H1 (cell line): ENCODE data around the gene NFIX. TPM values are rescaled to one million over a fixed set of nuclear protein-coding genes. Genes with fewer than 3 reads are reported as not detected.

Experiments
- CTCF ChIA-PET: fragments of 300-600 bp; sonication (Branson Sonifier 250); formaldehyde crosslinking; loops from one replicate; lab custom pipeline; 2021; ENCODE audit not compliant: partially characterized antibody; lab: Charles Lee
- POLR2A ChIA-PET: fragments of 300-600 bp; sonication (Branson Sonifier 250); formaldehyde crosslinking; loops from one replicate; lab custom pipeline; 2021; ENCODE audit warnings: inconsistent platforms; ENCODE audit not compliant: partially characterized antibody; lab: Charles Lee
- DNase-seq, 2 experiments: peaks; one replicate each; pipeline versions ENCODE4 v3.0.0 to v3.0.0-alpha.2; 2010 to 2022; ENCODE audit warnings: low spot score in 2 of 2, low read depth in 1 of 2, mixed read lengths in 1 of 2
- FAIRE-seq: peaks from 2 replicates; lab custom pipeline; 2011; peaks lifted over from hg19 to GRCh38; lab: Jason Lieb, UNC
- H2AFZ ChIP-seq: 2 replicates; pipeline ENCODE4 v1.8.1; 2012; ENCODE audit warnings: low read length, inconsistent platforms
- H2AK5ac ChIP-seq: 2 replicates; pipeline ENCODE4 v1.6.1; 2013; ENCODE audit warnings: low read depth, low read length
- H2BK120ac ChIP-seq: replicated peaks from 2 replicates; pipeline ENCODE3; 2013; ENCODE audit warnings: low read depth, low read length, inconsistent platforms
- H2BK12ac ChIP-seq: 2 replicates; pipeline ENCODE4 v1.6.1; 2013; ENCODE audit warnings: low read depth, low read length
- H2BK15ac ChIP-seq: 2 replicates; pipeline ENCODE4 v1.6.1; 2013; ENCODE audit warnings: low read length
- H2BK20ac ChIP-seq: 2 replicates; pipeline ENCODE4 v1.6.1; 2013; ENCODE audit warnings: low read length
- H2BK5ac ChIP-seq: 2 replicates; pipeline ENCODE4 v1.6.1; 2013; ENCODE audit warnings: low read depth, low read length
- H3K14ac ChIP-seq: 2 replicates; pipeline ENCODE4 v1.6.1; 2013; ENCODE audit warnings: inconsistent platforms; ENCODE audit not compliant: insufficient read length
- H3K18ac ChIP-seq: 2 replicates; pipeline ENCODE4 v1.6.1; 2013; ENCODE audit warnings: low read length; ENCODE audit errors: extremely low read depth
- H3K23ac ChIP-seq: 2 replicates; pipeline ENCODE4 v1.6.1; 2013; ENCODE audit warnings: inconsistent platforms; ENCODE audit not compliant: insufficient read length
- H3K23me2 ChIP-seq: 2 replicates; pipeline ENCODE4 v1.6.1; 2013; ENCODE audit warnings: low read depth, low read length
- H3K27ac ChIP-seq: 2 replicates; pipeline ENCODE4 v1.6.1; 2011; ENCODE audit warnings: low read depth, low read length, inconsistent platforms
- H3K27me3 ChIP-seq, 4 experiments: replicated peaks in 1 of 4; 1 replicate in 1 of 4; 2 replicates in 3 of 4; pipeline versions ENCODE4 v1.6.1 to v1.8.1; 2011 to 2013; ENCODE audit warnings: low read length in 3 of 4, mild to moderate bottlenecking in 3 of 4, inconsistent platforms in 2 of 4, mixed read lengths in 2 of 4, moderate library complexity in 1 of 4; ENCODE audit not compliant: control insufficient read depth in 3 of 4, insufficient read depth in 3 of 4; ENCODE audit errors: extremely low read depth in 1 of 4
- H3K36me3 ChIP-seq, 4 experiments: 2 replicates each; pipeline versions ENCODE4 v1.6.1 to v1.8.1; 2011 to 2013; ENCODE audit warnings: mild to moderate bottlenecking in 4 of 4, low read length in 3 of 4, moderate library complexity in 2 of 4, control low read depth in 1 of 4, inconsistent platforms in 1 of 4; ENCODE audit not compliant: insufficient read depth in 4 of 4, control insufficient read depth in 2 of 4
- H3K4ac ChIP-seq: replicated peaks from 2 replicates; pipeline ENCODE3; 2013; ENCODE audit warnings: low read length, low read depth, mixed read lengths, inconsistent platforms; ENCODE audit not compliant: insufficient read length
- H3K4me1 ChIP-seq, 4 experiments: replicated peaks in 1 of 4; 1 replicate in 1 of 4; 2 replicates in 3 of 4; pipeline versions ENCODE4 v1.6.1 to v1.8.1; 2011 to 2013; ENCODE audit warnings: low read length in 3 of 4, inconsistent platforms in 2 of 4, mixed read lengths in 1 of 4; ENCODE audit not compliant: insufficient read depth in 4 of 4, control insufficient read depth in 3 of 4
- H3K4me2 ChIP-seq, 2 experiments: 2 replicates each; pipeline versions ENCODE4 v1.6.1 to v1.8.1; 2011 to 2013; ENCODE audit warnings: low read depth in 2 of 2, low read length in 2 of 2, control low read depth in 1 of 2, inconsistent platforms in 1 of 2, mild to moderate bottlenecking in 1 of 2; ENCODE audit not compliant: insufficient read depth in 1 of 2
- H3K4me3 ChIP-seq, 4 experiments: fragments of 200-600, 300-600 bp in 1 of 4; sonication (generic), shearing (Covaris generic), sonication (Bioruptor Twin) in 1 of 4; 2 replicates each; pipeline versions ENCODE4 v1.5.1 to v1.8.1; 2011 to 2016; ENCODE audit warnings: low read length in 4 of 4, low read depth in 3 of 4, control low read depth in 2 of 4, inconsistent platforms in 2 of 4, mild to moderate bottlenecking in 2 of 4, mixed read lengths in 1 of 4, moderate library complexity in 1 of 4; ENCODE audit not compliant: insufficient read depth in 2 of 4; ENCODE audit errors: extremely low read depth in 1 of 4
- H3K56ac ChIP-seq: replicated peaks from 2 replicates; pipeline ENCODE3; 2013; ENCODE audit warnings: low read depth, mild to moderate bottlenecking, mixed read lengths, low read length, inconsistent platforms; ENCODE audit not compliant: insufficient read length
- H3K79me1 ChIP-seq: 2 replicates; pipeline ENCODE4 v1.6.1; 2013; ENCODE audit warnings: low read depth, low read length, control low read depth
- H3K79me2 ChIP-seq, 2 experiments: 2 replicates each; pipeline versions ENCODE4 v1.6.1 to v1.8.1; 2012 to 2013; ENCODE audit warnings: low read length in 2 of 2, mild to moderate bottlenecking in 2 of 2, inconsistent platforms in 1 of 2; ENCODE audit not compliant: insufficient read depth in 2 of 2, control insufficient read depth in 1 of 2
- H3K9ac ChIP-seq, 4 experiments: replicated peaks in 1 of 4; 1 replicate in 1 of 4; 2 replicates in 3 of 4; pipeline versions ENCODE4 v1.6.1 to v1.8.1; 2011 to 2013; ENCODE audit warnings: low read depth in 3 of 4, low read length in 3 of 4, control low read depth in 2 of 4, mild to moderate bottlenecking in 2 of 4, moderate library complexity in 2 of 4, inconsistent platforms in 1 of 4; ENCODE audit errors: extremely low read depth in 1 of 4
- H3K9me3 ChIP-seq, 2 experiments: 2 replicates each; pipeline versions ENCODE4 v1.6.1 to v1.8.1; 2012 to 2013; ENCODE audit warnings: mild to moderate bottlenecking in 2 of 2, moderate library complexity in 2 of 2, control low read depth in 1 of 2, inconsistent platforms in 1 of 2, low read depth in 1 of 2, low read length in 1 of 2, mixed read lengths in 1 of 2; ENCODE audit not compliant: insufficient read depth in 2 of 2
- H4K20me1 ChIP-seq, 2 experiments: replicated peaks in 1 of 2; 2 replicates each; pipeline versions ENCODE3 to v1.8.1; 2011 to 2013; ENCODE audit warnings: inconsistent platforms in 2 of 2, low read length in 2 of 2, mild to moderate bottlenecking in 1 of 2; ENCODE audit not compliant: insufficient read depth in 2 of 2, control insufficient read depth in 1 of 2
- H4K5ac ChIP-seq: 2 replicates; pipeline ENCODE4 v1.6.1; 2013; ENCODE audit warnings: low read length, low read depth, mixed read lengths, inconsistent platforms; ENCODE audit not compliant: insufficient read length
- H4K8ac ChIP-seq: 2 replicates; pipeline ENCODE4 v1.8.0; 2013; ENCODE audit warnings: mild to moderate bottlenecking, moderate library complexity, low read length, inconsistent platforms; ENCODE audit not compliant: insufficient read depth; ENCODE audit errors: extremely low read depth
- H4K91ac ChIP-seq: replicated peaks from 2 replicates; pipeline ENCODE3; 2013; ENCODE audit warnings: low read length, mixed read lengths, inconsistent platforms; ENCODE audit not compliant: insufficient read length
- ASH2L ChIP-seq: fragments of 200-600, 300-600 bp; sonication (generic); IDR thresholded peaks from one replicate; pipeline ENCODE4 v1.7.1; 2017; ENCODE audit warnings: low read length
- CBX8 ChIP-seq: fragments of 300-800, 300-1000 bp; sonication (generic); IDR thresholded peaks from 2 replicates; pipeline ENCODE4 v1.7.1; 2016; ENCODE audit warnings: low read depth, low read length, borderline replicate concordance
- CEBPB ChIP-seq: IDR thresholded peaks from 2 replicates; pipeline ENCODE4 v1.6.1; 2012; ENCODE audit warnings: low read depth, low read length
- CHD1 ChIP-seq: IDR thresholded peaks from 2 replicates; pipeline ENCODE4 v1.6.1; 2012; ENCODE audit warnings: low read depth, low read length, improper control_type of control experiment
- CTBP2 ChIP-seq: IDR thresholded peaks from 2 replicates; pipeline ENCODE4 v1.7.0; 2011; ENCODE audit warnings: borderline replicate concordance, mild to moderate bottlenecking, moderate library complexity, mixed read lengths, low read length; ENCODE audit not compliant: insufficient read depth, insufficient read length
- EGR1 ChIP-seq: IDR thresholded peaks from 2 replicates; pipeline ENCODE4 v1.6.1; 2011; ENCODE audit warnings: low read depth, low read length, borderline replicate concordance
- NANOG ChIP-seq: IDR thresholded peaks from 2 replicates; pipeline ENCODE4 v1.6.1; 2011; ENCODE audit warnings: low read length, low read depth, mild to moderate bottlenecking, inconsistent platforms; ENCODE audit not compliant: insufficient read depth, poor library complexity, severe bottlenecking
- SRF ChIP-seq: IDR thresholded peaks from 2 replicates; pipeline ENCODE4 v1.6.1; 2011; ENCODE audit warnings: mild to moderate bottlenecking, low read depth, low read length, moderate library complexity
- TAF1 ChIP-seq: IDR thresholded peaks from 2 replicates; pipeline ENCODE4 v1.6.1; 2011; ENCODE audit warnings: mild to moderate bottlenecking, low read depth, low read length
- YY1 ChIP-seq: IDR thresholded peaks from 2 replicates; pipeline ENCODE4 v1.6.1; 2011; ENCODE audit warnings: low read depth, mild to moderate bottlenecking, low read length
- WGBS, 2 experiments: shearing (Covaris generic) in 1 of 2; methylation state at CpG; one replicate each; pipeline versions ENCODE4 v1.1.6 to v1.1.7; 2013 to 2015; ENCODE audit warnings: low lambda C conversion rate in 2 of 2, mixed read lengths in 2 of 2, inconsistent platforms in 1 of 2, low coverage in 1 of 2, missing lambda C conversion rate in 1 of 2; ENCODE audit not compliant: insufficient replicate concordance in 2 of 2, insufficient coverage in 1 of 2, insufficient read length in 1 of 2; ENCODE audit errors: extremely low coverage in 1 of 2, missing lambda C conversion rate in 1 of 2; 5-methylcytosine and 5-hydroxymethylcytosine counted together
- polyA plus RNA-seq, 7 experiments: library from polyadenylated mRNA; depleted of rRNA in 3 of 7; stranded (reverse) in 5 of 7; unstranded in 2 of 7; fragments of >200 nt in 5 of 7; fragments of 200-250 nt in 2 of 7; gene quantifications; 1 replicate in 5 of 7; 2 replicates in 1 of 7; 4 replicates in 1 of 7; pipeline versions ENCODE4 v1.2.1 to v1.2.3, GENCODE V29; 2011 to 2013; ENCODE audit warnings: missing spikeins in 2 of 7, mixed read lengths in 2 of 7
- total RNA-seq: library from RNA; stranded (reverse); fragmentation: NEBNext Ultra II Directional; extraction: Animal tissue kit (Norgen Biotek cat#: 25700); gene quantifications from 2 replicates; pipeline ENCODE4 v1.2.1, GENCODE V29; 2021

Gene NFIX
- total and polyA plus RNA-seq, 2 of the 8 experiments (the other 6 are each of a cell fraction or from before 2014, with no cell fraction given), result 0.03 to 0.20 TPM

DNA sequence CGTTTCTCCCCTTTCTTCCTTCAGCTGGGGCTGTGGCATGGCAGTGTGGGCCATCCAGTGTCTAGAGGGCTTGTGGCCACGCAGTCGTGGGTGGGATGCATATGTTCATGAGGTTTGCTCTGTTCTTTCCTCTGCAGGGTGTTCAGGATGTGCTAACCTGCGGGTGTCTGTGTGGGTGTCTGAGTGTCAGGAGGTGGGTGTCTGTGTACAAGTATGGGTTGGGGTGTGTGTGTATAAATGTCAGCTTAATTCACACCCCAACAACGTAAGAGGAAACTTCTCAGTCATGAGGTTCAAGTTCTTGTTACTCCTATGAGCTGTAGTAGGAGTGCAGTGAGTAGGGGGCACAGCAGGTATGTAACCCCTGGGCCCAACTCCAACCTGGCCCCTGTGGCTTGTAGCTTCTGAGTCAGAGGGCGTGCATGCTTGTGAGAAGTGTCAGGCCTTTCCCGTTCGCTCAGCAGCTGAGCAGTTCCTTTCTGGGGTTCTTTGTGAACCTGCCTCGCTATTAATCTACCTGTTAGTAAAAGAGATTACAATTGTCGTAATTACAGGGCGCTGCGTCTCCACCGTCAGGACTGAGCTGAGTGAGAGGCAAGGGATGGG lies 49.1 kb downstream of the NFIX start:
- no peak for FAIRE-seq
- H3K36me3 ChIP-seq, result no peaks in the 10 kb centered on the region

More for the DNA sequence above, 49.1 kb downstream of the NFIX start:
- H3K27me3 ChIP-seq, result peaks cover 20 to 66% (median 53%) of the 10 kb centered on the region in 4 experiments
- no peak overlapping the region for H3K4me2 ChIP-seq
- H3K79me2 ChIP-seq, result no peaks in the 10 kb centered on the region
- H3K18ac ChIP-seq, result no peak overlapping the region
- peak overlapping the region; percentile 75; the same call in 1 of the 2 replicates for H2AK5ac ChIP-seq
- H2AFZ ChIP-seq, result no peak overlapping the region
- no peak overlapping the region for H2BK12ac ChIP-seq
- H3K4ac ChIP-seq, result no peak overlapping the region
- no peaks in the 10 kb centered on the region for H3K4me1 ChIP-seq
- H4K5ac ChIP-seq, result no peak overlapping the region
- CTCF ChIA-PET, result interaction anchor here (0.9 to 39.8 kb wide), 7 partner anchors 17 to 79 kb away, joined by 3 to 1145 read pairs (median 4); no protein-coding TSS in a partner anchor
- no peaks in the 10 kb centered on the region for H3K9me3 ChIP-seq
- H4K8ac ChIP-seq, result no peak overlapping the region
- no peaks in the 10 kb centered on the region for H3K79me1 ChIP-seq
- H3K23me2 ChIP-seq, result no peaks in the 10 kb centered on the region
- H2BK15ac ChIP-seq, result no peak overlapping the region
- no peak overlapping the region for H3K14ac ChIP-seq
- WGBS, 2 experiments, result 85% methylated on average over 13 of the region's 13 CpGs; no CpG with 5 or more reads in 1 of the 2 experiments
- no peak overlapping the region for H3K27ac ChIP-seq
- no peak overlapping the region for H3K56ac ChIP-seq
- H3K9ac ChIP-seq, result no peak overlapping the region
- H2BK20ac ChIP-seq, result no peak overlapping the region
- POLR2A ChIA-PET, result interaction anchor here (0.7 to 1.3 kb wide), 5 partner anchors 12 to 95 kb away, joined by 3 to 4 read pairs (median 3); no protein-coding TSS in a partner anchor
- DNase-seq, result no peak
- no peak overlapping the region for H2BK5ac ChIP-seq
- H4K20me1 ChIP-seq, result peaks cover 2 to 9% of the 10 kb centered on the region in 2 experiments
- TF ChIP-seq ASH2L (no peak), CHD1 (no peak), NANOG (no peak), YY1 (no peak), CEBPB (no peak), TAF1 (no peak), CTBP2 (no peak), EGR1 (no peak), SRF (no peak), CBX8 (no peak)
- no peak overlapping the region for H3K23ac ChIP-seq
- no peak overlapping the region for H4K91ac ChIP-seq
- H3K4me3 ChIP-seq, result no peak overlapping the region
- no peak overlapping the region for H2BK120ac ChIP-seq
